ENCODE data around the gene MAT1A.

MAT1A gene

DNA sequence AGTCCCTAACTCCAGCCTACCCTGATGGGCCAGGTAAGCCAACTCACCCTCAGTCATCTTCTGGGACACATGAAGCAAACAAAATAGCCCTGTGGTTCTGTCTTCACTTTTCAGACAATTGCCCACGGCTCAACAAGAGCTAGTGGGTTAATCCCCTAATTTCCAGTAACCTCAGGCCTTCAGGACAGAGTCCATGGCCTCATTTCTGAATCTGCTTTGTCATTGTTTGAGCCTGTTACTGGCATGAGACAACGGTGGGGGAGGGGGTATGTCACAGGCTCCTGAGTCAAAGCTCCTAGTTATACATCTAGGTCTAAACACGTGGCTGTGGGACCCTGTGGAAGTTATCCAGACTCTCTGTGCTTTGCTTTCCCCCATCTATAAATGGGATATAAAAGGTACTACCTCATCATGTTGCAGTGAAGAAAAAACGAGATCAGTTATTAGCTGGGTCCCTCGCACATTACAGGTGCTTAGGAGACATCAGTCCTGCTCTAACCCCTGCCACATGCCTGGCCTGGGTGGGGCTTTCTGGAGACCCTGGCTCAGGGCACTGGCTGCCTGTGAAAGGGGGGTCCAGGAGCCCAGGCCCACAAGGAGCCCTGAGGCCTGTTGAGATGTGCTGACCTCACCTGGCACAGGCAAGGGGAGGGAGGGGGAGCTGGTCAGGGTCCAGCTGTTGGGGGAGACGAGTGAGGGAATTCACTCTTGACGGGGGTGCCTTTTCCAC, 16.5 kb downstream of the MAT1A start:
- TF ChIP-seq, protein P1, sequence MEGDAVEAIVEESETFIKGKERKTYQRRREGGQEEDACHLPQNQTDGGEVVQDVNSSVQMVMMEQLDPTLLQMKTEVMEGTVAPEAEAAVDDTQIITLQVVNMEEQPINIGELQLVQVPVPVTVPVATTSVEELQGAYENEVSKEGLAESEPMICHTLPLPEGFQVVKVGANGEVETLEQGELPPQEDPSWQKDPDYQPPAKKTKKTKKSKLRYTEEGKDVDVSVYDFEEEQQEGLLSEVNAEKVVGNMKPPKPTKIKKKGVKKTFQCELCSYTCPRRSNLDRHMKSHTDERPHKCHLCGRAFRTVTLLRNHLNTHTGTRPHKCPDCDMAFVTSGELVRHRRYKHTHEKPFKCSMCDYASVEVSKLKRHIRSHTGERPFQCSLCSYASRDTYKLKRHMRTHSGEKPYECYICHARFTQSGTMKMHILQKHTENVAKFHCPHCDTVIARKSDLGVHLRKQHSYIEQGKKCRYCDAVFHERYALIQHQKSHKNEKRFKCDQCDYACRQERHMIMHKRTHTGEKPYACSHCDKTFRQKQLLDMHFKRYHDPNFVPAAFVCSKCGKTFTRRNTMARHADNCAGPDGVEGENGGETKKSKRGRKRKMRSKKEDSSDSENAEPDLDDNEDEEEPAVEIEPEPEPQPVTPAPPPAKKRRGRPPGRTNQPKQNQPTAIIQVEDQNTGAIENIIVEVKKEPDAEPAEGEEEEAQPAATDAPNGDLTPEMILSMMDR (IDR thresholded peaks at IDR 0.05; ENCODE audit: insufficient read depth, missing control alignments) = no peak
- no peak for FAIRE-seq
- DNase-seq (ENCODE audit: insufficient read length, low spot score) = no peak

DNA sequence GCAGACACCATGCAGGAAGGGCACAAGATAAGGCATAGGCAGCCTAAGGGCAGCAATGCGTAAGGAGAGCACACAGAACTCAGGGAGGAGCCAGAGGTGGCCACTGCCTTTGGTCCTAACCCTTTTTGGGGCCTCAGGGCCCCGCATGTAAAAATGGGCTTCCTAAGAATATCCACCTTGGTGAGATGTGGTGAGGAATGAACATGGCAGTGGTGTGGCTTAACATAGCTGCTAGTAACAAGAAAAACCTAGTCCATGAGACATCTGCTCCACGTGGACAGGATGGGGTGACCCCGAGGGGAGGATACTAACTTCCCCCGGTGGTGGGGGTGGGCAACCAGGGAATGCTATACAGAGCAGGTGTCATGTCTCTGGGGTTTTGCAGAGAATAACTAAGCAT, 18.0 kb downstream of the MAT1A start:
- DNase-seq (ENCODE audit: insufficient read length, low spot score) = no peak
- TF ChIP-seq, protein P1 (IDR thresholded peaks at IDR 0.05; ENCODE audit: insufficient read depth, missing control alignments) = no peak
- no peak for FAIRE-seq

DNA sequence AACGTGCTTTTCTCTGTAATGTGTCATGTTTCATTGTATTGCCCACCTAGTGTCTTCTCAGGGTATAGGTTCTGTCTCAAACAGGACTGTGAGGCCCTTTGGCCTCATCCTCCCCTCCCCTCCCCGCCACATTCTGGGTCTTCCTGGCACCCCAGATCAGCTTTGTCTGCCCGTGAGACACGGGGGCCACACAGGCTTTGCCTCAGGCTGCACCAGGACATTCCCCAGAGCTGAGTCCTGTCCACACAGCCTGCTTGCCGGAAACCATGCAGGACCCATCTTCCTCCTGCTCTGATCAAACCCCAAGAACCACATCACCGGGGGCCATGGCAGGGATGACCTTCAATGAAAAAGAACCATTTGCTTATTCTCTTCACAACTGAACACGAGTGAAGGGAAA, 18.6 kb downstream of the MAT1A start:
- DNase-seq (ENCODE audit: insufficient read length, low spot score) = no peak
- FAIRE-seq = no peak

DNA sequence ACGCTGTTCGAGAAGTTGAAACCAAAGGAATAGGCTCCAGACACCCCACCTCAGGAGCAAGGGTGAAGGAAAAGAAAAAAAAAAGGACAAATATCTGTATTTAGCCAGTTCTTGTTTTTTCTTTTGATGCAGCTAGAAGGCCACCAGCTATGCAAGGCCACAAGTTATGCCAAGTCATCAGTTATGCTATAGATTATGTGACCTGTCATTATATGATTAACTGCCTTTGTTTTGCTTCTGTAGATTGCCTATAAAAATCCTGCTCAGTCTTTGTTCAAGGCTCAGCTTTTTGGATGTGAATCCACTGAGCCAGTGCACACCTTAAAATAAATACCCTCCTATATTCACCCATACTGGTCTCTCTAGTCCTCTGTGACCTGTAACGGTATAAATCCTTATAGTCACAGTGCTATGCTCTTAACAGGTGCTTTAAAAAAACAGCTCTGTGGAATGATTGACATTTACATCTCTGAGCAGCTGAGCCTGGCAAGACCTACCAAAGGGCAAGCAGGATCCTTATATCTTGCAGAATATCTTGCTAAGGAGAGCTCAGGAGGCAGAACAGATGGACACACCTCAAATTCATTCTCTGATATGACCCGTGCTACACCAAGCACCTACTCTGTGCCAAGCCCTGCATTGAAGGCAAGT, 20.4 kb downstream of the MAT1A start:
- TF ChIP-seq, protein P1 (IDR thresholded peaks at IDR 0.05; ENCODE audit: insufficient read depth, missing control alignments) = no peak
- FAIRE-seq = no peak
- DNase-seq (ENCODE audit: insufficient read length, low spot score) = no peak

More for the DNA sequence above, 18.6 kb downstream of the MAT1A start:
- TF ChIP-seq, protein P1 (IDR thresholded peaks at IDR 0.05; ENCODE audit: insufficient read depth, missing control alignments) = no peak

DNA sequence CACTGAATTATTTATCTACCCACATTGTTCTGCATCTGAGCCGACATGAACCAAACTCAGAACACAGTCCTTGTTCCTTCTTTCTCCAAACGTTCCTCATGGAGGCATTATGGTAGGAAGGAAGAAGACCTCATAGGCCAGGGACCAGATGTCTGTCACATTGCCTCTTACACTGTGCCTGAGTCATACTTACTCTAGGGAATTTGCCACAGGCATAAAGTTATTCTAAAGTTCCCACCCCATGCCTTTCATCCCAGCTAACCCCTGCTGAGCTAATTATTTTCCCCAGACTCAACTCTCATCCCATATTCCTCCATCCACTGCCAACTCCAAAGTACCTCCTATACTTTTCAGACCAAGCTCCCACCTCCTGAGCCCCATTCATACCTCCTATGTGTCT, 21.2 kb downstream of the MAT1A start:
- TF ChIP-seq, protein P1 (IDR thresholded peaks at IDR 0.05; ENCODE audit: insufficient read depth, missing control alignments) = no peak
- FAIRE-seq = no peak
- DNase-seq (ENCODE audit: insufficient read length, low spot score) = no peak

DNA sequence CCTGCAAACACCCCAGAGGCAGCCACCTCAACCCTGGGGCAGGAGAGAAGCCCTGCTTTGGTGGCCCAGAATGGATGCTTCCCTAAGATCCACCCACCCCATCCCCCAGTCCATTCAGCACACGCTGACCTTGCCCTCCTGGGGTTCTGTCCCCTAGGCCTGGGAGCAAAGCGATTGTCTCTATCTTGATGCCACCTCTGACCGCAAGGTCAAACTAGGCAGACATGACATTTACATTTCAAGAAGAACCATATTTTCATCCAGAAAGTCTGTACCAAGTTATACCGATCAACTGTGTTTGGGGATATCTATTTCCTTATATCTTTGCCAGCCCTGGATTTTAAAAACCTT, 23.0 kb downstream of the MAT1A start:
- no peak for FAIRE-seq
- TF ChIP-seq, protein P1 (IDR thresholded peaks at IDR 0.05; ENCODE audit: insufficient read depth, missing control alignments) = no peak
- DNase-seq (ENCODE audit: insufficient read length, low spot score) = no peak
